ENCODE results near the gene C6orf136.

C6orf136 gene

DNA sequence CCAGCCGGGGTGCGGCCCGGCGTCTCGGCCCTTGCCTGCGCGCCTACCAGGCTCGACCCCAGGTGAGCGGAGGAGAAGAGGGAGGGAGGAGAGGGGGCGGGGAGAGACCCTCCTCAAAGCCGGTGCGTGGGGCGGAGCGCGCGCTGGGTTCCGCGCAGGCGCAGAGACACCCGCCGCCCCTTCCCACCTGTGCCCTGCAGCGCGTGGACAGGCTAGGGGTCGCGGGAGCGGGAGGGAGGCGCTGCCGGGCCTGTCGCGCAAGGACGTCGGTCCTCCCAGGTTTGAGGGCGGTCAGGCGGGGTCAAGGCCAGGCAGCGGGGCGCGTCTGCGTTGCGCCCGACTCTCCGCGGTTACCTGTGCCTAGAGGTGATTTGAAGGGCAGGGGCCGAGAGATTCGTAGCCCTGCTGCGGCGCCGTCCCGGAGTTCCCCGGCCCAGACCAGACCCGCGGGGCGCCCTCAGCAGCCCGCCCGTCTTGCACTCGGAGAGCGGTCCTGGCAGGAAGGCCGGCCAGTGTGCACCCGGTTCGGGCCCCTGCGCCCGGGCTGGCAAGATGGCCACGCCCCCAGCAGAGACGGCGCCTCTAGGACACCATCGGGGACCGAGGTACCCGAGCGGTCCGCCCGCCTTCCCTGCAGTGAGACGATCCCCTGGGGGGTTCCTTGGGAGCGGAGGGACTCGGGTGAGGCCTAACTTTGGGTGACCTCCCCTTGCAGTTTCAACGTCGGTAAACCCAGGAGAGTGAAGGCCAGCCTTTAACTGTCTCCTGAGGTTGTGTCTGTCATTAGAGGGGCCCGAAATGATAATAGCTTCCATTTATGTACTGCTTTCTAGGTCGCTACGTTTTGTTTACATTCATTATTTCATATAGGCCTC lies 546 bp downstream of the C6orf136 start:
- DNase-seq: peak; percentile 81
- Mint-ChIP-seq H3K4me1 (peaks cover 28% of the 10 kb centered on the region), H3K27ac (peak overlapping the region; percentile 69), H3K27me3 (ENCODE audit: low read depth, poor library complexity) (no peaks in the 10 kb centered on the region), H3K9me3 (no peaks in the 10 kb centered on the region), H3K36me3 (ENCODE audit: low read depth) (peaks cover 45% of the 10 kb centered on the region), H3K4me3 (peak overlapping the region; percentile 89)
- no peak for TF ChIP-seq CTCF (IDR thresholded peaks at IDR 0.05)

DNA sequence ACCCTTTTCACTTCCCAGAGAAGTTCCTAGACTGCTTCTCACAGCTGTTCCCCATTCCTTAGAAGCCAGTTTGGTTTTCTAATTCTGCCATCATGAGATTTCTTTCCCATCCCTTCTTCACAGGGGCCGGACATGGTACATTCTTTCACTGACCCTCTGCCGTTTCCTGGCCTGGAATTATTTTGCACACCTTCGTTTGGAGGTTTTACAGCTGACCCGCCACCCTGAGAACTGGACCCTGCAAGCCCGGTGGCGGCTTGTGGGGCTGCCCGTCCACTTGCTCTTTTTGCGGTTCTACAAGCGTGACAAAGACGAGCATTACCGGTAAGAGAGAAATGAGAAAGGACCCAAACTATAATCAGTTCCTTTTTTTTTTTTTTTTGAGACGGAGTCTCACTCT lies 4.2 kb downstream of the C6orf136 start:
- Mint-ChIP-seq H3K9me3 (no peaks in the 10 kb centered on the region), H3K36me3 (ENCODE audit: low read depth) (peaks cover 42% of the 10 kb centered on the region), H3K4me3 (no peak overlapping the region), H3K27me3 (ENCODE audit: low read depth, poor library complexity) (no peaks in the 10 kb centered on the region), H3K4me1 (peaks cover 19% of the 10 kb centered on the region), H3K27ac (no peak overlapping the region)
- DNase-seq: no peak
- TF ChIP-seq CTCF (IDR thresholded peaks at IDR 0.05): no peak

- peaks cover 12% of the 10 kb centered on the region for H3K4me1 Mint-ChIP-seq
- no peak for TF ChIP-seq CTCF (IDR thresholded peaks at IDR 0.05)
- peaks cover 69% of the 10 kb centered on the region for H3K36me3 Mint-ChIP-seq (ENCODE audit: low read depth)
- H3K27ac Mint-ChIP-seq: peak overlapping the region; percentile 79
- DNase-seq: no peak
- H3K27me3 Mint-ChIP-seq (ENCODE audit: low read depth, poor library complexity): no peaks in the 10 kb centered on the region
- H3K4me3 Mint-ChIP-seq: no peak overlapping the region
- no peaks in the 10 kb centered on the region for H3K9me3 Mint-ChIP-seq
Measured at GRCh38 chr6:30654798-30655742, 8.1 kb downstream of the C6orf136 start.

DNA sequence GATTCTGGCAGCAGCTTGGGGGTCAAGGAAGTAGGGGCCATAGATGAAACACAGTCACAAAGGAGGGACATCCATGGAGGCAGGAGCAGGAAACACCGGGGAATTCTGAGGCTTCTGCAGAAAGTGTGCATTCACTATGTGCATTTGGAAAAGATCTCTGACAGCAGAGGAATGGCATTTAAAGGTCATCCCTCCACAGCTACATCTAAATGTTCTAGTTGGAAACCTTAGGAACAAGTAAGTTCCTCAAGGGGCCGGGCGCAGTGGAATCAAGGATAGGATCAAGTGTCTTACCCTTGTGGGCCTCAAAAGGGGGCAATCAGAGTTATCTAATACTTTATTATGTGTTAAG lies 8.8 kb downstream of the C6orf136 start:
- H3K27ac Mint-ChIP-seq: no peak overlapping the region
- DNase-seq: no peak
- H3K9me3 Mint-ChIP-seq: no peaks in the 10 kb centered on the region
- no peak overlapping the region for H3K4me3 Mint-ChIP-seq
- H3K27me3 Mint-ChIP-seq (ENCODE audit: low read depth, poor library complexity): no peaks in the 10 kb centered on the region
- no peak for TF ChIP-seq CTCF (IDR thresholded peaks at IDR 0.05)
- H3K36me3 Mint-ChIP-seq (ENCODE audit: low read depth): peaks cover 72% of the 10 kb centered on the region
- peaks cover 12% of the 10 kb centered on the region for H3K4me1 Mint-ChIP-seq

DNA sequence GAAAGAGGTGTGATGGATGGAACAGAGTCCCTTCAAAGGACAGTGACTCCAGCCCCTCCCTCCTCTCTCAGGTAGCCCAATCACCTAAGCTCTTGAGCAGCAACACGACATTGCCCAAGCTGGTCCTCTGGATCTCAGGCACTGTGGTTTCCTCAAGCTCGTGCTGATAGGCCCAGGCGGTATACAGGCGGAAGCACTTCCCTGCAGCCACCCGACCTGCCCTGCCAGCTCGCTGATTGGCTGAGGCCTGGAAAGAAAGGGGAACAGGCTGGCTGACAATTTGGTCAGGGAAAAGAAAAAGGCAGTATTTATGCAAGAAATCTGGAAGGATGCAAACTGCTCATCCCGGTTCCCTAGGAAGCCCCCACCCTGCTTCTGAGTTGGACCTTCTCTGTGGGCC lies 9.6 kb downstream of the C6orf136 start:
- H3K27me3 Mint-ChIP-seq (ENCODE audit: low read depth, poor library complexity): no peaks in the 10 kb centered on the region
- H3K36me3 Mint-ChIP-seq (ENCODE audit: low read depth): peaks cover 69% of the 10 kb centered on the region
- no peak overlapping the region for H3K4me3 Mint-ChIP-seq
- H3K4me1 Mint-ChIP-seq: peaks cover 12% of the 10 kb centered on the region
- H3K9me3 Mint-ChIP-seq: no peaks in the 10 kb centered on the region
- TF ChIP-seq CTCF (IDR thresholded peaks at IDR 0.05): no peak
- no peak overlapping the region for H3K27ac Mint-ChIP-seq
- no peak for DNase-seq
